ENCODE data around the gene SDK2. TPM values are rescaled to one million over a fixed set of nuclear protein-coding genes. Genes with fewer than 3 reads are reported as not detected.

SDK2 gene
- total and polyA plus RNA-seq, 5 donors from 2014 or later = 0.02 to 0.59 (median 0.02) TPM; not detected in 2

DNA sequence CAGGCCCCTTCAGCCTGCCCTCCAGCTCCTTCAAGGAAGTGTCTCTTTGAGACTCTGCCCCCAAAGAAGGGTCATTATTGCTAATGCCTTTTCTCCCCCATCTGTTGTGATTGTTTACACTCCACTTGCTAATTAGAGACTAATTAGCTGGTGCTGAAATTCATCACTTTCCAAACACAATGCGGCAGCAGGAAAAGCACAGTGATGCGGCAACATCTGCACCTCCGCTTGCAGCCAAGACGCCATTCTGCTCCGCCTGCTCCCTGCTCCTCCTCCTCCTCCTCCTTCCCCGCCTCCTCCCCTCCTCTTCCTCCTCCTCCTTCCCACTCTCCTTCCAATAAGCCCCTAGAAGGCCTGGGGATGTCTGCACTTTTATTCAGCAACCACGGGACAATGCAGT, 110.5 kb downstream of the SDK2 start:
- H3K27ac Mint-ChIP-seq = no peak overlapping the region

DNA sequence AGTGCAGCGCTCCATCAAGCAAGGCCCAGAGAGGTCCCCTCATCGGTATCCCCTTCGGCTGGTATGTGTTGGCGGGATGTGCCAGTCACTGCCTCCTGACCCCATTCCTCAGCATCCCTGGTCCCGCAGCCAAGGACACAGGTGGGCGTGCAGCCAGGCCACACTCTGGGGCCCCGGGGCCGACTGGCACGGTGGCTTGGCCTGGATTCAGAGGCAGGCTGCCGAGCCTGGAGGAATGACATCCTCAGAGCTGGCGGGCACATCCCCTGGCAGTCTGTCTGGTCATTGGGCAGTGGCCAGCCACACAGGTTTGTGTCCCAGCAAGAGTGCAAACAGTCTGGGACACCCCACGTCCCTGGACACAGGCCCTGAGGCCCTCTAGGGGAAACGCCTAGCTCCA, 111.1 kb downstream of the SDK2 start:
- Mint-ChIP-seq H3K4me1 (peaks cover 0 to 2% (median 0%) of the 10 kb centered on the region in 4 donors), H3K27ac (no peak overlapping the region), H3K27me3 (no peaks in the 10 kb centered on the region), H3K36me3 (no peaks in the 10 kb centered on the region), H3K9me3 (peaks cover 0 to 1% (median 0%) of the 10 kb centered on the region in 7 donors), H3K4me3 (no peak overlapping the region)
- Histone ChIP-seq H3K4me3 (ENCODE audit: low read depth, low read length) (no peak overlapping the region), H3K27ac (ENCODE audit: insufficient read depth, low read length, poor library complexity, severe bottlenecking) (no peak overlapping the region), H3K9me3 (ENCODE audit: control insufficient read depth in 2 of 2, low read length in 2 of 2) (no peaks in the 10 kb centered on the region), H3K27me3 (ENCODE audit: control insufficient read depth, insufficient read depth, low read length) (no peaks in the 10 kb centered on the region), H3K36me3 (ENCODE audit: control insufficient read depth, insufficient read depth, low read length) (no peaks in the 10 kb centered on the region), H3K4me1 (ENCODE audit: control insufficient read depth, insufficient read depth, low read length, poor library complexity, severe bottlenecking) (no peaks in the 10 kb centered on the region)
- ATAC-seq (ENCODE audit: low read depth in 2 of 2) = no peak
- no peak for DNase-seq

More for the DNA sequence above, 110.5 kb downstream of the SDK2 start:
- no peak for DNase-seq
- no peaks in the 10 kb centered on the region for H3K36me3 Mint-ChIP-seq
- H3K4me1 Mint-ChIP-seq = peaks cover 0 to 2% (median 0%) of the 10 kb centered on the region in 4 donors
- no peaks in the 10 kb centered on the region for H3K27me3 Mint-ChIP-seq
- Histone ChIP-seq H3K36me3 (ENCODE audit: control insufficient read depth, insufficient read depth, low read length) (no peaks in the 10 kb centered on the region), H3K27ac (ENCODE audit: insufficient read depth, low read length, poor library complexity, severe bottlenecking) (no peak overlapping the region), H3K4me1 (ENCODE audit: control insufficient read depth, insufficient read depth, low read length, poor library complexity, severe bottlenecking) (no peaks in the 10 kb centered on the region), H3K27me3 (ENCODE audit: control insufficient read depth, insufficient read depth, low read length) (no peaks in the 10 kb centered on the region), H3K4me3 (ENCODE audit: low read depth, low read length) (no peak overlapping the region), H3K9me3 (ENCODE audit: control insufficient read depth in 2 of 2, low read length in 2 of 2) (no peaks in the 10 kb centered on the region)
- no peak for ATAC-seq (ENCODE audit: low read depth in 2 of 2)
- H3K4me3 Mint-ChIP-seq = no peak overlapping the region
- H3K9me3 Mint-ChIP-seq = peaks cover 0 to 1% (median 0%) of the 10 kb centered on the region in 7 donors

DNA sequence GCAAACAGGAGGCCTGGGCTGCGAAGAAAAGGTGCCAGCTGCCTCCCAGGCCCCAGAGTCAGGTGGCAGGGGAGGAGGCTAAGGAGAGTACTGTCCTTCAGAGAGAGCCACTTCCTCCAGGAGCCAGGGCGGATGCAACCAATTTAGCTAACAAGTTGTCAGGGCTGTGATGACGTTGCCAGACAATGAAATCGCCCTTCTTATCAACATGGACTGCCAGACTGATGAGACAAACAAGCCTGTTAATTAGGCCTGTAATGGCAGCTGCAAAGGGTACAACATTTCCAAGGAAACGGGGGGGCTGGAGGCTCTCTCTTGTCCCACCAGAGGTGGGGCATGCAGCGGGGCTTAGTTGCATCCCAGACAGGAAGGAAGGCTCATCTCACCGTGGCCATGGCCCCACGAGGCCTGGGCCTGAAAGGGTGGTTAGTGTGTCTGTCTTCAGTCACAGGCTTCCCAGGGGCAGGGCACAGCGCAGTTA, 111.8 kb downstream of the SDK2 start:
- Histone ChIP-seq H3K27ac (ENCODE audit: insufficient read depth, low read length, poor library complexity, severe bottlenecking) (no peak overlapping the region), H3K4me1 (ENCODE audit: control insufficient read depth, insufficient read depth, low read length, poor library complexity, severe bottlenecking) (no peaks in the 10 kb centered on the region), H3K4me3 (ENCODE audit: low read depth, low read length) (no peak overlapping the region), H3K9me3 (ENCODE audit: control insufficient read depth in 2 of 2, low read length in 2 of 2) (no peaks in the 10 kb centered on the region), H3K36me3 (ENCODE audit: control insufficient read depth, insufficient read depth, low read length) (no peaks in the 10 kb centered on the region), H3K27me3 (ENCODE audit: control insufficient read depth, insufficient read depth, low read length) (no peaks in the 10 kb centered on the region)
- DNase-seq (no peak), ATAC-seq (ENCODE audit: low read depth in 2 of 2) (no peak)
- Mint-ChIP-seq H3K9me3 (peaks cover 0 to 1% (median 0%) of the 10 kb centered on the region in 7 donors), H3K4me1 (peaks cover 0 to 2% (median 0%) of the 10 kb centered on the region in 4 donors), H3K4me3 (no peak overlapping the region), H3K27me3 (no peaks in the 10 kb centered on the region), H3K36me3 (no peaks in the 10 kb centered on the region), H3K27ac (no peak overlapping the region)

DNA sequence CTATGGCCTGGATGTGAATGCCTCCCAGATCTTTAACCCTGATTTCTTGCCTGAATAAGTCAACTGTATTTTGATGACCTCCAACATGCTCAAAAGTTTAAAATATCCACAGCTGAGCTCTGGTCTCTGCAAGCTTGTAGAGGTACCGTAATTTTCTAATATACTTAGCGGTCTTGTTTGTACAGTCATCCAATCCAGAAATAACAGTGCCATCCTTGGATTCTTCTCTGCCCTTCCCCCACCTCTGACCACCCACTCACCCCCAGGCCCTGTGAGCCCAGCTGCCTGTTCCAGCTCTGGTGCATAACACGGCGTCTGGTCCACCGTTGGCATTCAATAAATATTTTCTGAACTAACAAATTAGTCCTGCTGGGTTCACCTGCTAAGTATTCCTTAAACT, 113.1 kb downstream of the SDK2 start:
- DNase-seq = no peak
- H3K4me3 Mint-ChIP-seq = no peak overlapping the region

DNA sequence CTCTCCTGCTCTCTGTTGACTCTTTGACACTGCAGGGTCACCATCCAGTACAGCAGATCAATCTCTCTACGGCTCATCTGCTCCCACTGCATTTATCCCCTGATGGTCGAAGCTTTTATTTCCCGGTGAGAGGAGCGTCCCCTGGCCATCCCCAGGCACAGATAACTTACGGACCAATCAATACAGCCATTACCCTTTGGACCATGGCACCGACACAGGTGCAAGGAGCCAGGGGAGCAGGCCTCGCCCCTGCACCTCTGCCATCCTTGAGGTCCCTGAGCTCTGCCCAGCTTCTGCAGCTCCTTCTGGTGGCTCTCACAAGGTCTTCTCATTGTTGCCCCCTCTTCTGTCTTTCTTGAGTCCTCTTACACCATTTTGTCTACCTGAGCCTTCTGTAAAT, 115.6 kb downstream of the SDK2 start:
- peaks cover 5% of the 10 kb centered on the region for H3K27me3 Mint-ChIP-seq
- H3K27ac Mint-ChIP-seq = no peak overlapping the region
- no peaks in the 10 kb centered on the region for H3K4me1 Mint-ChIP-seq

More for the DNA sequence above, 113.1 kb downstream of the SDK2 start:
- Mint-ChIP-seq H3K9me3 (peaks cover 0 to 1% (median 0%) of the 10 kb centered on the region in 7 donors), H3K27ac (no peak overlapping the region), H3K27me3 (peaks cover 5% of the 10 kb centered on the region), H3K36me3 (no peaks in the 10 kb centered on the region), H3K4me1 (peaks cover 0 to 2% (median 0%) of the 10 kb centered on the region in 4 donors)
- no peak for ATAC-seq (ENCODE audit: low read depth in 2 of 2)
- Histone ChIP-seq H3K4me3 (ENCODE audit: low read depth, low read length) (no peak overlapping the region), H3K9me3 (ENCODE audit: control insufficient read depth in 2 of 2, low read length in 2 of 2) (no peaks in the 10 kb centered on the region), H3K36me3 (ENCODE audit: control insufficient read depth, insufficient read depth, low read length) (no peaks in the 10 kb centered on the region), H3K4me1 (ENCODE audit: control insufficient read depth, insufficient read depth, low read length, poor library complexity, severe bottlenecking) (no peaks in the 10 kb centered on the region), H3K27ac (ENCODE audit: insufficient read depth, low read length, poor library complexity, severe bottlenecking) (no peak overlapping the region), H3K27me3 (ENCODE audit: control insufficient read depth, insufficient read depth, low read length) (no peaks in the 10 kb centered on the region)

DNA sequence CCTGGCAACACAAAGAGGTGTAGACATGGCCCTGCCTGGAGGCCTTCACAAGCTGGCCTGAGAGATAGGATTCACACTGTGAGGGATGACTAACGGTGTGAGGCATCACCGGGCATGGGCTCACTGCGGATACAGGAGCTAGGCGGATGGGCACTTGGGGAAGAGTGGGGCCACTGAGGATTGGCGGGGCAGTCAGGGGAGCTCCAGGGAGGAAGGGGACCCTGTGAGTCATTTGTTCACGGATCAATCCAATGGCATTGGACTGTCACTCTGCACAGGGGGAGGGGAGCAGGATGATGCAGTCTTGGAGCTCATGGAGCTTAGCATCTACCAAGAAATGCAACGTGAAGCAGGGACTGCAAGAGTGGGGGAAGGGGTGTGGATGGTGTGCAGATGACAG, 117.3 kb downstream of the SDK2 start:
- H3K36me3 Mint-ChIP-seq = no peaks in the 10 kb centered on the region
- Histone ChIP-seq H3K27ac (ENCODE audit: insufficient read depth, low read length, poor library complexity, severe bottlenecking) (no peak overlapping the region), H3K36me3 (ENCODE audit: control insufficient read depth, insufficient read depth, low read length) (no peaks in the 10 kb centered on the region), H3K9me3 (ENCODE audit: control insufficient read depth in 2 of 2, low read length in 2 of 2) (no peaks in the 10 kb centered on the region), H3K4me1 (ENCODE audit: control insufficient read depth, insufficient read depth, low read length, poor library complexity, severe bottlenecking) (no peaks in the 10 kb centered on the region), H3K4me3 (ENCODE audit: low read depth, low read length) (no peak overlapping the region), H3K27me3 (ENCODE audit: control insufficient read depth, insufficient read depth, low read length) (no peaks in the 10 kb centered on the region)
- H3K4me1 Mint-ChIP-seq = no peaks in the 10 kb centered on the region
- peaks cover 5% of the 10 kb centered on the region for H3K27me3 Mint-ChIP-seq
- H3K4me3 Mint-ChIP-seq = no peak overlapping the region
- H3K9me3 Mint-ChIP-seq = no peaks in the 10 kb centered on the region
- DNase-seq (no peak), ATAC-seq (ENCODE audit: low read depth in 2 of 2) (no peak)
- H3K27ac Mint-ChIP-seq = no peak overlapping the region

More for the DNA sequence above, 115.6 kb downstream of the SDK2 start:
- DNase-seq (no peak), ATAC-seq (ENCODE audit: low read depth in 2 of 2) (no peak)
- no peaks in the 10 kb centered on the region for H3K36me3 Mint-ChIP-seq
- Histone ChIP-seq H3K27ac (ENCODE audit: insufficient read depth, low read length, poor library complexity, severe bottlenecking) (no peak overlapping the region), H3K36me3 (ENCODE audit: control insufficient read depth, insufficient read depth, low read length) (no peaks in the 10 kb centered on the region), H3K4me3 (ENCODE audit: low read depth, low read length) (no peak overlapping the region), H3K9me3 (ENCODE audit: control insufficient read depth in 2 of 2, low read length in 2 of 2) (no peaks in the 10 kb centered on the region), H3K4me1 (ENCODE audit: control insufficient read depth, insufficient read depth, low read length, poor library complexity, severe bottlenecking) (no peaks in the 10 kb centered on the region), H3K27me3 (ENCODE audit: control insufficient read depth, insufficient read depth, low read length) (no peaks in the 10 kb centered on the region)
- no peak overlapping the region for H3K4me3 Mint-ChIP-seq
- H3K9me3 Mint-ChIP-seq = no peaks in the 10 kb centered on the region

DNA sequence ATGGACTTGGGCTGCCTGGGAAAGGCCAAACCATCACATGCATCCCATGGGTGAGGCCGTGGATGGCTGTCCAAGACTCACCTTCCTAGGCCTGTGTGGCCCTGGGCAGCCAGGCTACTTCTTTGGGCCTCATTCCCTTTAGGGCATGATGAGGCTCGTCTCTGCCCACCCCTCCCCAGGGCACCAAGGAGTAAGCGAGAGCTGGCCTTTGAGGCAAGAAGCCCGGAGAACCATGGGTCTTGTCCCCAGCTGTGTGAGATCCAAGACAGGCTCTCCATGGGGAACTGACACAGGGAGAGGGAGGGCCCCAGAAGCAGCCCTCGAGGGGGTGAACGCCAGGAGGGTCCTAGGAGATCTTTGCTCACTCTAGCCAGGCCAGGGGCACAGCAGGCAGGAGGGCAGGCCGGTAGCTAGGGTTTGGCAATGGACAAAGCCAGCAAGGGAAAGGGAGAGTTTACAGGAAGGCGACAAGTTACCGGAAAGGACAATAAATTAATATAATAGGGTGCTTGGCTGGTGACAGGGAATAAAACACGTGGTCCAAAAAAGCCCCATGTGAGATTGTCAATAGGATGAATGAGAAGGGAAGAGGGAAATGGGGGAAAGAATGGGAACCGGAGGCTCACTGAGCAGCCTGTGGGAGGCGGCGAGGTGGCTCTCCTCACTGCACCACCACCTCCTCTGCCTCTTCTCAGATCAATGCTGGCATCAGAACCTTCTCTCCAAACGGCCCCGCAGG, 119.1 kb downstream of the SDK2 start:
- no peaks in the 10 kb centered on the region for H3K36me3 Mint-ChIP-seq
- no peak overlapping the region for H3K27ac Mint-ChIP-seq
- ATAC-seq (ENCODE audit: low read depth in 2 of 2) = no peak

DNA sequence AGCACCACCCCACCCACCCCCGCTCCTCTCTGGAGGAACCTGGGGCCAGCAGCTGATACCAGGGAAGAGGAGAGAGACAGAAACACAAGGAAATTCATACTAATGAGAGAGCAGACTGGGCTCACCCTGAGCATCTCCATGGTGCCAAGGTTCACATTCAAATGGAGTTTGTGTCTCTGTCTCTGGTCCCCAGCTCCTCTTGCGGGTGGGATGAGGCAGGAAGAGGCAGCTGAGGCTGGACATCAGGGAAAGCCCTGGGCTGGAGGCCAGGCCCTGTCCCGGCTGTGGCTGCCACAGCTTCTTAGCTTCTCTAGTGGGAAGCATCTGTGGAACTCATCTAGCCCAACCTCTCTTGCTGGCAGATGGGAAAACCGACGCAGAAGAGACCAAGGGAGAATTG, 121.5 kb downstream of the SDK2 start:
- H3K9me3 ChIP-seq (ENCODE audit: control insufficient read depth in 2 of 2, low read length in 2 of 2) = no peaks in the 10 kb centered on the region
- Mint-ChIP-seq H3K27ac (no peak overlapping the region), H3K4me3 (no peak overlapping the region), H3K9me3 (no peaks in the 10 kb centered on the region), H3K4me1 (no peaks in the 10 kb centered on the region), H3K27me3 (peaks cover 5% of the 10 kb centered on the region), H3K36me3 (no peaks in the 10 kb centered on the region)
- no peak for ATAC-seq (ENCODE audit: low read depth in 2 of 2)
- H3K4me3 ChIP-seq (ENCODE audit: low read depth, low read length) = no peak overlapping the region
- H3K27ac ChIP-seq (ENCODE audit: insufficient read depth, low read length, poor library complexity, severe bottlenecking) = no peak overlapping the region
- no peaks in the 10 kb centered on the region for H3K4me1 ChIP-seq (ENCODE audit: control insufficient read depth, insufficient read depth, low read length, poor library complexity, severe bottlenecking)
- no peaks in the 10 kb centered on the region for H3K36me3 ChIP-seq (ENCODE audit: control insufficient read depth, insufficient read depth, low read length)
- no peaks in the 10 kb centered on the region for H3K27me3 ChIP-seq (ENCODE audit: control insufficient read depth, insufficient read depth, low read length)
- no peak for DNase-seq

More for the DNA sequence above, 119.1 kb downstream of the SDK2 start:
- no peaks in the 10 kb centered on the region for H3K4me1 ChIP-seq (ENCODE audit: control insufficient read depth, insufficient read depth, low read length, poor library complexity, severe bottlenecking)
- H3K36me3 ChIP-seq (ENCODE audit: control insufficient read depth, insufficient read depth, low read length) = no peaks in the 10 kb centered on the region
- no peaks in the 10 kb centered on the region for H3K4me1 Mint-ChIP-seq
- H3K27me3 Mint-ChIP-seq = peaks cover 5% of the 10 kb centered on the region
- no peak overlapping the region for H3K27ac ChIP-seq (ENCODE audit: insufficient read depth, low read length, poor library complexity, severe bottlenecking)
- no peak for DNase-seq
- no peak overlapping the region for H3K4me3 ChIP-seq (ENCODE audit: low read depth, low read length)
- no peaks in the 10 kb centered on the region for H3K27me3 ChIP-seq (ENCODE audit: control insufficient read depth, insufficient read depth, low read length)
- no peaks in the 10 kb centered on the region for H3K9me3 Mint-ChIP-seq
- H3K9me3 ChIP-seq (ENCODE audit: control insufficient read depth in 2 of 2, low read length in 2 of 2) = no peaks in the 10 kb centered on the region
- H3K4me3 Mint-ChIP-seq = no peak overlapping the region
